Breast epithelium (tissue), 4 donors: ENCODE measurements around the gene HELZ2. TPM values are rescaled to one million over a fixed set of nuclear protein-coding genes. Genes with fewer than 3 reads are reported as not detected.
"Not testable (repeated sequence)": the region's sequence is repeated elsewhere in the genome, so short reads cannot be mapped to it uniquely, and the experiment has no call there.

Source experiments
- DNase-seq, 2 donors: peaks; one replicate each; pipeline ENCODE4 v3.0.0-alpha.2; 2019; ENCODE audit warnings: low spot score in 2 of 2
- H3K27ac ChIP-seq, 2 donors: fragments of 200-600 bp; sonication (generic) in 1 of 2; one replicate each; pipeline ENCODE4 v1.5.1; 2016 to 2019; ENCODE audit warnings: mild to moderate bottlenecking in 1 of 2
- H3K27me3 ChIP-seq, 2 donors: fragments of 200-600 bp; sonication (generic) in 1 of 2; one replicate each; pipeline versions ENCODE4 v1.5.1 to v1.6.0; 2017 to 2019; ENCODE audit warnings: control low read depth in 1 of 2, mild to moderate bottlenecking in 1 of 2
- H3K36me3 ChIP-seq: fragments of 200-600 bp; one replicate; pipeline ENCODE4 v1.5.1; 2019
- H3K4me1 ChIP-seq, 2 donors: fragments of 200-600 bp; sonication (generic); one replicate each; pipeline ENCODE4 v1.5.1; 2016 to 2019; ENCODE audit warnings: control low read depth in 1 of 2
- H3K4me3 ChIP-seq, 3 donors: fragments of 200-600 bp; sonication (generic); 1 replicate in 2 of 3; 2 replicates in 1 of 3; pipeline ENCODE4 v1.5.1; 2016 to 2019; ENCODE audit warnings: mild to moderate bottlenecking in 3 of 3, moderate library complexity in 2 of 3
- H3K9me3 ChIP-seq, 2 donors: fragments of 200-600 bp; sonication (generic) in 1 of 2; one replicate each; pipeline ENCODE4 v1.5.1; 2016 to 2019; ENCODE audit warnings: control low read depth in 1 of 2
- CTCF ChIP-seq, 3 donors: fragments of 450-650 bp; IDR thresholded peaks; one replicate each; pipeline ENCODE4 v1.5.1; 2016 to 2017; ENCODE audit warnings: antibody characterized with exemption in 3 of 3, mild to moderate bottlenecking in 3 of 3, moderate library complexity in 3 of 3
- POLR2A ChIP-seq: fragments of 450-650 bp; IDR thresholded peaks from one replicate; pipeline ENCODE4 v1.6.1; 2016; ENCODE audit warnings: antibody characterized with exemption, mild to moderate bottlenecking, moderate library complexity
- POLR2AphosphoS5 ChIP-seq, 3 donors: sonication (generic); formaldehyde crosslinking; IDR thresholded peaks; one replicate each; pipeline ENCODE4 v1.6.1; 2017; ENCODE audit warnings: antibody characterized with exemption in 3 of 3
- intact Hi-C: fragments of 100-400 bp; cut with DNase I; formaldehyde crosslinking; loops from one replicate; pipeline ENCODE4 v1.15.1; 2023; ENCODE audit warnings: low total_unique reads
- total RNA-seq, 3 donors: library from RNA; depleted of rRNA; stranded (reverse); fragments of >200 nt; gene quantifications; one replicate each; pipeline ENCODE4 v1.1.0, GENCODE V29; 2016

Gene HELZ2
- total RNA-seq, 3 donors from 2014 or later = 9.9 to 22.6 (median 20.3) TPM

- Histone ChIP-seq H3K36me3 (no peaks in the 10 kb centered on the region), H3K27ac (no peak overlapping the region), H3K4me1 (no peaks in the 10 kb centered on the region), H3K9me3 (no peaks in the 10 kb centered on the region), H3K4me3 (no peak overlapping the region), H3K27me3 (no peaks in the 10 kb centered on the region)
- DNase-seq = no peak
- TF ChIP-seq POLR2A = no peak
- no peak for TF ChIP-seq CTCF (IDR thresholded peaks at IDR 0.05)
- no peak for TF ChIP-seq POLR2AphosphoS5 (IDR thresholded peaks at IDR 0.05)
- intact Hi-C loops = no loop called here
These were observed 45.0 kb upstream of the HELZ2 start for GRCh38 chr20:63619086-63619485.

GRCh38 chr20:63618291-63618980, 44.4 kb upstream of the HELZ2 start:
- H3K36me3 ChIP-seq = no peaks in the 10 kb centered on the region
- no peak overlapping the region for H3K4me3 ChIP-seq
- TF ChIP-seq POLR2A = no peak
- TF ChIP-seq POLR2AphosphoS5 (IDR thresholded peaks at IDR 0.05) = no peak
- TF ChIP-seq CTCF (IDR thresholded peaks at IDR 0.05) = no peak
- H3K9me3 ChIP-seq = no peaks in the 10 kb centered on the region
- H3K27me3 ChIP-seq = no peaks in the 10 kb centered on the region
- no peak overlapping the region for H3K27ac ChIP-seq
- intact Hi-C loops = no loop called here
- DNase-seq = no peak
- no peaks in the 10 kb centered on the region for H3K4me1 ChIP-seq

- H3K36me3 ChIP-seq = no peaks in the 10 kb centered on the region
- intact Hi-C loops = no loop called here
- no peak for DNase-seq
- H3K9me3 ChIP-seq = no peaks in the 10 kb centered on the region
- TF ChIP-seq CTCF (IDR thresholded peaks at IDR 0.05) (no peak), POLR2A (no peak), POLR2AphosphoS5 (IDR thresholded peaks at IDR 0.05) (no peak)
- no peaks in the 10 kb centered on the region for H3K4me1 ChIP-seq
- H3K27ac ChIP-seq = no peak overlapping the region
- no peaks in the 10 kb centered on the region for H3K27me3 ChIP-seq
- no peak overlapping the region for H3K4me3 ChIP-seq
These were observed 43.8 kb upstream of the HELZ2 start for GRCh38 chr20:63617876-63618265.

- DNase-seq = no peak
- Histone ChIP-seq H3K27me3 (no peaks in the 10 kb centered on the region), H3K9me3 (no peaks in the 10 kb centered on the region), H3K4me1 (no peaks in the 10 kb centered on the region), H3K36me3 (no peaks in the 10 kb centered on the region), H3K4me3 (no peak overlapping the region), H3K27ac (no peak overlapping the region)
- intact Hi-C loops = no loop called here
- no peak for TF ChIP-seq POLR2A
- no peak for TF ChIP-seq CTCF (IDR thresholded peaks at IDR 0.05)
- no peak for TF ChIP-seq POLR2AphosphoS5 (IDR thresholded peaks at IDR 0.05)
These were observed 43.2 kb upstream of the HELZ2 start for GRCh38 chr20:63617092-63617875.

- H3K4me1 ChIP-seq, H3K27me3 ChIP-seq, H3K27ac ChIP-seq, H3K36me3 ChIP-seq, intact Hi-C loops, DNase-seq, H3K4me3 ChIP-seq, H3K9me3 ChIP-seq: not testable (repeated sequence)
These were observed 40.0 kb upstream of the HELZ2 start for GRCh38 chr20:63613863-63614594.
